Suprapubic skin (tissue), 4 donors: ENCODE measurements around the gene PIAS1. TPM values are rescaled to one million over a fixed set of nuclear protein-coding genes. Genes with fewer than 3 reads are reported as not detected.
"Not testable (repeated sequence)": the region's sequence is repeated elsewhere in the genome, so short reads cannot be mapped to it uniquely, and the experiment has no call there.

Experiments
- DNase-seq, 2 donors: peaks; one replicate each; pipeline ENCODE4 v3.0.0-alpha.2; 2019; ENCODE audit warnings: low spot score in 2 of 2
- H3K27ac ChIP-seq: fragments of 200-600 bp; sonication (generic); one replicate; pipeline ENCODE4 v1.5.1; 2019
- H3K27me3 ChIP-seq: fragments of 200-600 bp; sonication (generic); one replicate; pipeline ENCODE4 v1.5.1; 2019
- H3K36me3 ChIP-seq: fragments of 200-600 bp; sonication (generic); one replicate; pipeline ENCODE4 v1.5.1; 2019
- H3K4me1 ChIP-seq: fragments of 200-600 bp; sonication (generic); one replicate; pipeline ENCODE4 v1.5.1; 2019
- H3K4me3 ChIP-seq: fragments of 200-600 bp; sonication (generic); one replicate; pipeline ENCODE4 v1.5.1; 2019; ENCODE audit warnings: mild to moderate bottlenecking
- H3K9me3 ChIP-seq: fragments of 200-600 bp; sonication (generic); one replicate; pipeline ENCODE4 v1.5.1; 2019
- CTCF ChIP-seq, 2 donors: fragments of 200-600 bp in 1 of 2; fragments of 450-650 bp in 1 of 2; sonication (generic) in 1 of 2; IDR thresholded peaks; one replicate each; pipeline ENCODE4 v1.5.1; 2016 to 2019; ENCODE audit warnings: antibody characterized with exemption in 2 of 2, mild to moderate bottlenecking in 1 of 2, moderate library complexity in 1 of 2
- EP300 ChIP-seq: sonication (generic); formaldehyde crosslinking; IDR thresholded peaks from one replicate; pipeline ENCODE4 v1.6.1; 2017; ENCODE audit warnings: antibody characterized with exemption
- POLR2A ChIP-seq, 2 donors: fragments of 450-650 bp; IDR thresholded peaks; one replicate each; pipeline ENCODE4 v1.6.1; 2017; ENCODE audit warnings: antibody characterized with exemption in 2 of 2, mild to moderate bottlenecking in 2 of 2, moderate library complexity in 2 of 2
- POLR2AphosphoS5 ChIP-seq, 3 donors: sonication (generic); formaldehyde crosslinking; IDR thresholded peaks; one replicate each; pipeline ENCODE4 v1.6.1; 2017; ENCODE audit warnings: antibody characterized with exemption in 3 of 3
- WGBS: methylation state at CpG from one replicate; pipeline ENCODE4 v1.1.5; 2018; 5-methylcytosine and 5-hydroxymethylcytosine counted together
- total RNA-seq, 4 donors: library from RNA; depleted of rRNA; stranded (reverse); fragments of >200 nt; gene quantifications; one replicate each; pipeline ENCODE4 v1.1.0, GENCODE V29; 2016

The PIAS1 gene
- total RNA-seq, 4 donors from 2014 or later = 43.7 to 71.5 (median 52.5) TPM

GRCh38 chr15:68211656-68212320 lies 157.7 kb downstream of the PIAS1 start:
- Histone ChIP-seq H3K27me3 (no peaks in the 10 kb centered on the region), H3K4me1 (peaks cover 12% of the 10 kb centered on the region), H3K27ac (no peak overlapping the region), H3K36me3 (peaks cover 20% of the 10 kb centered on the region), H3K9me3 (no peaks in the 10 kb centered on the region), H3K4me3 (no peak overlapping the region)
- 98% methylated on average over 11 of the region's 14 CpGs for WGBS
- peak; percentile 53 to 72 for DNase-seq
- no peak for TF ChIP-seq CTCF (IDR thresholded peaks at IDR 0.05)
- TF ChIP-seq POLR2AphosphoS5 (IDR thresholded peaks at IDR 0.05) = no peak
- no peak for TF ChIP-seq EP300
- no peak for TF ChIP-seq POLR2A (IDR thresholded peaks at IDR 0.05)

GRCh38 chr15:68213491-68213845 lies 159.4 kb downstream of the PIAS1 start:
- WGBS = 96% methylated on average over 6 of the region's 6 CpGs
- not testable (repeated sequence) for H3K9me3 ChIP-seq, H3K27me3 ChIP-seq, H3K4me3 ChIP-seq, H3K27ac ChIP-seq
- peak; percentile 19 to 44 for DNase-seq
- peaks cover 11% of the 10 kb centered on the region for H3K4me1 ChIP-seq
- H3K36me3 ChIP-seq = peaks cover 27% of the 10 kb centered on the region

GRCh38 chr15:68213991-68214837 lies 160.1 kb downstream of the PIAS1 start:
- no peak overlapping the region for H3K27ac ChIP-seq
- peaks cover 23% of the 10 kb centered on the region for H3K36me3 ChIP-seq
- H3K4me1 ChIP-seq = peaks cover 8% of the 10 kb centered on the region
- TF ChIP-seq CTCF (IDR thresholded peaks at IDR 0.05) (no peak), EP300 (no peak), POLR2A (IDR thresholded peaks at IDR 0.05) (no peak), POLR2AphosphoS5 (IDR thresholded peaks at IDR 0.05) (no peak)
- 94% methylated on average over 15 of the region's 17 CpGs for WGBS
- H3K4me3 ChIP-seq = no peak overlapping the region
- H3K9me3 ChIP-seq = no peaks in the 10 kb centered on the region
- DNase-seq = peak; percentile 39 to 61
- no peaks in the 10 kb centered on the region for H3K27me3 ChIP-seq

- DNase-seq = no peak
- WGBS = 85% methylated on average over 6 of the region's 6 CpGs
- TF ChIP-seq POLR2A (IDR thresholded peaks at IDR 0.05) = no peak
- TF ChIP-seq CTCF (IDR thresholded peaks at IDR 0.05) = no peak
- no peak for TF ChIP-seq POLR2AphosphoS5 (IDR thresholded peaks at IDR 0.05)
- no peak for TF ChIP-seq EP300
Observed at GRCh38 chr15:68214838-68215254, 160.7 kb downstream of the PIAS1 start.

GRCh38 chr15:68217341-68217740 lies 163.2 kb downstream of the PIAS1 start:
- no peak overlapping the region for H3K4me3 ChIP-seq
- TF ChIP-seq EP300 = no peak
- TF ChIP-seq POLR2A (IDR thresholded peaks at IDR 0.05) = no peak
- TF ChIP-seq CTCF (IDR thresholded peaks at IDR 0.05) = no peak
- no peak for TF ChIP-seq POLR2AphosphoS5 (IDR thresholded peaks at IDR 0.05)
- H3K27me3 ChIP-seq = no peaks in the 10 kb centered on the region
- H3K27ac ChIP-seq = no peak overlapping the region
- H3K36me3 ChIP-seq = peaks cover 15% of the 10 kb centered on the region
- WGBS = 86% methylated on average over 4 of the region's 4 CpGs
- no peaks in the 10 kb centered on the region for H3K4me1 ChIP-seq
- peak in 1 of 2 donors; percentile 37 for DNase-seq
- no peaks in the 10 kb centered on the region for H3K9me3 ChIP-seq

More at GRCh38 chr15:68214838-68215254, 160.7 kb downstream of the PIAS1 start:
- Histone ChIP-seq H3K4me1 (peaks cover 8% of the 10 kb centered on the region), H3K4me3 (no peak overlapping the region), H3K36me3 (peaks cover 21% of the 10 kb centered on the region), H3K27me3 (no peaks in the 10 kb centered on the region), H3K27ac (no peak overlapping the region), H3K9me3 (no peaks in the 10 kb centered on the region)
